IMR-90 (cell line): ENCODE data around the gene REPS2.

Experiments
- CEBPB ChIP-seq: IDR thresholded peaks from 2 replicates; pipeline ENCODE4 v1.6.1; 2012; ENCODE audit warnings: low read depth, low read length, improper control_type of control experiment
- POLR2A ChIP-seq: IDR thresholded peaks from 2 replicates; pipeline ENCODE4 v1.6.1; 2012; ENCODE audit warnings: mild to moderate bottlenecking, low read depth, low read length
- RAD21 ChIP-seq: IDR thresholded peaks from 2 replicates; pipeline ENCODE4 v1.6.1; 2012; ENCODE audit warnings: low read length, improper control_type of control experiment
- USF2 ChIP-seq: fragments of 150-350 bp; IDR thresholded peaks from 2 replicates; pipeline ENCODE4 v1.6.1; 2017; ENCODE audit warnings: mild to moderate bottlenecking, antibody characterized with exemption, low read length, low read depth
- TF ChIP-seq, protein P1 (sequence below): conservative IDR thresholded peaks from 2 replicates; pipeline ENCODE4 v1.5.1; 2012; ENCODE audit warnings: mild to moderate bottlenecking, low read depth, low read length, improper control_type of control experiment

DNA sequence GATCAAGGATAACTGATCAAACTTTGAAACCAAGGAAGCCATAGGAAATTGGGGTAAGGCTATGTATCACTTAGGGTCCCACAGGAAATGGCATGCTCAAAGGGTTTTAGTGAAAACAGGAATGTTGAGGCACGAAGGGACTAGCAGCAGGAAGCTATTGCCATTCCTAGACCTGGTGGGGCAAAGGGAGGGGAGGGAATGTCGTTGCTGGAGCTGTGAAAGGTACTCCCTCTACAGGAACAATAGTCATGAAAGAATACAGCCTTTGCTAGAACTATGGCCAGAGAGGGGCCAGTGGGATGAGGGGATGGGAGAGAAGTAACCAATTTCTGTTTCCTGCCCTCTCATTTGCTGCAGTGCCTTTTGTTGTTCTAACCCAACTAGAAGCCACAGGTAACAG, 11.9 kb downstream of the REPS2 start:
- TF ChIP-seq, protein P1, sequence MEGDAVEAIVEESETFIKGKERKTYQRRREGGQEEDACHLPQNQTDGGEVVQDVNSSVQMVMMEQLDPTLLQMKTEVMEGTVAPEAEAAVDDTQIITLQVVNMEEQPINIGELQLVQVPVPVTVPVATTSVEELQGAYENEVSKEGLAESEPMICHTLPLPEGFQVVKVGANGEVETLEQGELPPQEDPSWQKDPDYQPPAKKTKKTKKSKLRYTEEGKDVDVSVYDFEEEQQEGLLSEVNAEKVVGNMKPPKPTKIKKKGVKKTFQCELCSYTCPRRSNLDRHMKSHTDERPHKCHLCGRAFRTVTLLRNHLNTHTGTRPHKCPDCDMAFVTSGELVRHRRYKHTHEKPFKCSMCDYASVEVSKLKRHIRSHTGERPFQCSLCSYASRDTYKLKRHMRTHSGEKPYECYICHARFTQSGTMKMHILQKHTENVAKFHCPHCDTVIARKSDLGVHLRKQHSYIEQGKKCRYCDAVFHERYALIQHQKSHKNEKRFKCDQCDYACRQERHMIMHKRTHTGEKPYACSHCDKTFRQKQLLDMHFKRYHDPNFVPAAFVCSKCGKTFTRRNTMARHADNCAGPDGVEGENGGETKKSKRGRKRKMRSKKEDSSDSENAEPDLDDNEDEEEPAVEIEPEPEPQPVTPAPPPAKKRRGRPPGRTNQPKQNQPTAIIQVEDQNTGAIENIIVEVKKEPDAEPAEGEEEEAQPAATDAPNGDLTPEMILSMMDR = no peak
- no peak for TF ChIP-seq POLR2A
- TF ChIP-seq USF2 = no peak
- no peak for TF ChIP-seq RAD21
- TF ChIP-seq CEBPB = no peak
